ENCODE results near the gene ZYX. TPM values are rescaled to one million over a fixed set of nuclear protein-coding genes. Genes with fewer than 3 reads are reported as not detected.
A peak's percentile ranks its signal among the peaks of the same experiment; 100 is the strongest.

Gene ZYX
- total RNA-seq, 2 donors from 2014 or later: 55.8 to 256 TPM

- TF ChIP-seq POLR2AphosphoS5 (IDR thresholded peaks at IDR 0.05): no peak
- TF ChIP-seq POLR2A (IDR thresholded peaks at IDR 0.05): no peak
- TF ChIP-seq CTCF (IDR thresholded peaks at IDR 0.05): peak in 2 of 4 experiments; percentile 29 to 65
- Histone ChIP-seq H3K36me3 (no peaks in the 10 kb centered on the region), H3K27ac (no peak overlapping the region), H3K4me3 (no peak overlapping the region), H3K9me3 (no peaks in the 10 kb centered on the region), H3K4me1 (replicated peaks) (no peaks in the 10 kb centered on the region), H3K27me3 (replicated peaks; ENCODE audit: insufficient read depth) (no peaks in the 10 kb centered on the region)
- 6% methylated on average over 35 of the region's 35 CpGs for WGBS
- DNase-seq (ENCODE audit: low spot score): no peak
- intact Hi-C loops (cut with DNase I): no loop called here
Observed at GRCh38 chr7:143345428-143345900, 35.7 kb upstream of the ZYX start.

GRCh38 chr7:143346018-143346417 lies 35.1 kb upstream of the ZYX start:
- WGBS: 81% methylated on average over 4 of the region's 4 CpGs
- no peak overlapping the region for H3K27ac ChIP-seq
- no peaks in the 10 kb centered on the region for H3K9me3 ChIP-seq
- TF ChIP-seq CTCF (IDR thresholded peaks at IDR 0.05) (no peak), POLR2A (IDR thresholded peaks at IDR 0.05) (no peak), POLR2AphosphoS5 (IDR thresholded peaks at IDR 0.05) (no peak)
- no peaks in the 10 kb centered on the region for H3K27me3 ChIP-seq (replicated peaks; ENCODE audit: insufficient read depth)
- no peaks in the 10 kb centered on the region for H3K4me1 ChIP-seq (replicated peaks)
- intact Hi-C loops (cut with DNase I): no loop called here
- H3K4me3 ChIP-seq: no peak overlapping the region
- no peak for DNase-seq (ENCODE audit: low spot score)
- no peaks in the 10 kb centered on the region for H3K36me3 ChIP-seq

GRCh38 chr7:143347950-143348349 lies 33.2 kb upstream of the ZYX start:
- Histone ChIP-seq H3K27me3 (replicated peaks; ENCODE audit: insufficient read depth) (no peaks in the 10 kb centered on the region), H3K9me3 (no peaks in the 10 kb centered on the region), H3K4me1 (replicated peaks) (no peaks in the 10 kb centered on the region), H3K36me3 (no peaks in the 10 kb centered on the region), H3K27ac (no peak overlapping the region), H3K4me3 (no peak overlapping the region)
- WGBS: 58% methylated on average over 5 of the region's 5 CpGs
- intact Hi-C loops (cut with DNase I): no loop called here
- no peak for TF ChIP-seq POLR2AphosphoS5 (IDR thresholded peaks at IDR 0.05)
- TF ChIP-seq POLR2A (IDR thresholded peaks at IDR 0.05): no peak
- no peak for TF ChIP-seq CTCF (IDR thresholded peaks at IDR 0.05)
- DNase-seq (ENCODE audit: low spot score): no peak

- 55% methylated on average over 5 of the region's 5 CpGs for WGBS
- Histone ChIP-seq H3K27ac (no peak overlapping the region), H3K4me3 (no peak overlapping the region), H3K27me3 (replicated peaks; ENCODE audit: insufficient read depth) (no peaks in the 10 kb centered on the region), H3K36me3 (no peaks in the 10 kb centered on the region), H3K9me3 (no peaks in the 10 kb centered on the region), H3K4me1 (replicated peaks) (no peaks in the 10 kb centered on the region)
- no peak for DNase-seq (ENCODE audit: low spot score)
- TF ChIP-seq CTCF (IDR thresholded peaks at IDR 0.05) (no peak), POLR2A (IDR thresholded peaks at IDR 0.05) (no peak), POLR2AphosphoS5 (IDR thresholded peaks at IDR 0.05) (no peak)
- intact Hi-C loops (cut with DNase I): no loop called here
Observed at GRCh38 chr7:143351060-143351459, 30.1 kb upstream of the ZYX start.

GRCh38 chr7:143351574-143351973 lies 29.6 kb upstream of the ZYX start:
- H3K9me3 ChIP-seq: no peaks in the 10 kb centered on the region
- no peak overlapping the region for H3K27ac ChIP-seq
- no peak for DNase-seq (ENCODE audit: low spot score)
- H3K4me3 ChIP-seq: no peak overlapping the region
- H3K36me3 ChIP-seq: no peaks in the 10 kb centered on the region
- H3K27me3 ChIP-seq (replicated peaks; ENCODE audit: insufficient read depth): no peaks in the 10 kb centered on the region
- H3K4me1 ChIP-seq (replicated peaks): no peaks in the 10 kb centered on the region
- intact Hi-C loops (cut with DNase I): no loop called here
- 93% methylated on average over 9 of the region's 9 CpGs for WGBS
- TF ChIP-seq POLR2A (IDR thresholded peaks at IDR 0.05): no peak
- no peak for TF ChIP-seq POLR2AphosphoS5 (IDR thresholded peaks at IDR 0.05)
